ENCODE results near the gene RIF1.

DNA sequence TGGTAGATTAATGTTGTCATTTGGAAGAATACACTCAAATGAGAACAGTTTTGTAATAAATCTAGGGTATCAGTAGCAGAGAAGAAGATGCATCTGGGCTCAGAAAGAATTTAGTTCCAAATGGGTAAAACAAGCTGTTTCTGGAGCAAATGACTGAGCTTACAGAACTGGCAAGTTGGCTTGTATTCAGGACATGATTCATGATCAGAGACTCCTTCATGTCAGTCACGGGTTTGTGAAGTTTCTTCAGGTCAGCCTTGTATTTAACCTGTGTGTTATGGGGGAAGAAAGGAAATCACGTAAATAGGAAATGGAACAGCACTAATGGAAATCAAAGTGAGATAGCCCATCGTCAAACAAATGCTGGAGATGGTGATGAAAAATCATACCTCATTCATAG lies 109.1 kb downstream of the RIF1 start:
- TF ChIP-seq, protein P1, sequence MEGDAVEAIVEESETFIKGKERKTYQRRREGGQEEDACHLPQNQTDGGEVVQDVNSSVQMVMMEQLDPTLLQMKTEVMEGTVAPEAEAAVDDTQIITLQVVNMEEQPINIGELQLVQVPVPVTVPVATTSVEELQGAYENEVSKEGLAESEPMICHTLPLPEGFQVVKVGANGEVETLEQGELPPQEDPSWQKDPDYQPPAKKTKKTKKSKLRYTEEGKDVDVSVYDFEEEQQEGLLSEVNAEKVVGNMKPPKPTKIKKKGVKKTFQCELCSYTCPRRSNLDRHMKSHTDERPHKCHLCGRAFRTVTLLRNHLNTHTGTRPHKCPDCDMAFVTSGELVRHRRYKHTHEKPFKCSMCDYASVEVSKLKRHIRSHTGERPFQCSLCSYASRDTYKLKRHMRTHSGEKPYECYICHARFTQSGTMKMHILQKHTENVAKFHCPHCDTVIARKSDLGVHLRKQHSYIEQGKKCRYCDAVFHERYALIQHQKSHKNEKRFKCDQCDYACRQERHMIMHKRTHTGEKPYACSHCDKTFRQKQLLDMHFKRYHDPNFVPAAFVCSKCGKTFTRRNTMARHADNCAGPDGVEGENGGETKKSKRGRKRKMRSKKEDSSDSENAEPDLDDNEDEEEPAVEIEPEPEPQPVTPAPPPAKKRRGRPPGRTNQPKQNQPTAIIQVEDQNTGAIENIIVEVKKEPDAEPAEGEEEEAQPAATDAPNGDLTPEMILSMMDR (IDR thresholded peaks at IDR 0.05; ENCODE audit: low read depth, low read length, poor library complexity, severe bottlenecking) = no peak
- no peak for TF ChIP-seq EZH2phosphoT487 (IDR thresholded peaks at IDR 0.05; ENCODE audit: borderline replicate concordance, low read length)
